HG03432 (cell line): Measurements from ENCODE around the gene FCER1G.
A peak's percentile ranks its signal among the peaks of the same experiment; 100 is the strongest.
"Not testable (repeated sequence)": the region's sequence is repeated elsewhere in the genome, so short reads cannot be mapped to it uniquely, and the experiment has no call there.

ENCODE experiments used
- ATAC-seq: cut with Tn5 transposase; IDR thresholded peaks from one replicate; pipeline ENCODE4 v1.9.1; 2021; ENCODE audit warnings: mild to moderate bottlenecking, moderate library complexity; ENCODE audit not compliant: unreplicated experiment

Gene FCER1G

DNA sequence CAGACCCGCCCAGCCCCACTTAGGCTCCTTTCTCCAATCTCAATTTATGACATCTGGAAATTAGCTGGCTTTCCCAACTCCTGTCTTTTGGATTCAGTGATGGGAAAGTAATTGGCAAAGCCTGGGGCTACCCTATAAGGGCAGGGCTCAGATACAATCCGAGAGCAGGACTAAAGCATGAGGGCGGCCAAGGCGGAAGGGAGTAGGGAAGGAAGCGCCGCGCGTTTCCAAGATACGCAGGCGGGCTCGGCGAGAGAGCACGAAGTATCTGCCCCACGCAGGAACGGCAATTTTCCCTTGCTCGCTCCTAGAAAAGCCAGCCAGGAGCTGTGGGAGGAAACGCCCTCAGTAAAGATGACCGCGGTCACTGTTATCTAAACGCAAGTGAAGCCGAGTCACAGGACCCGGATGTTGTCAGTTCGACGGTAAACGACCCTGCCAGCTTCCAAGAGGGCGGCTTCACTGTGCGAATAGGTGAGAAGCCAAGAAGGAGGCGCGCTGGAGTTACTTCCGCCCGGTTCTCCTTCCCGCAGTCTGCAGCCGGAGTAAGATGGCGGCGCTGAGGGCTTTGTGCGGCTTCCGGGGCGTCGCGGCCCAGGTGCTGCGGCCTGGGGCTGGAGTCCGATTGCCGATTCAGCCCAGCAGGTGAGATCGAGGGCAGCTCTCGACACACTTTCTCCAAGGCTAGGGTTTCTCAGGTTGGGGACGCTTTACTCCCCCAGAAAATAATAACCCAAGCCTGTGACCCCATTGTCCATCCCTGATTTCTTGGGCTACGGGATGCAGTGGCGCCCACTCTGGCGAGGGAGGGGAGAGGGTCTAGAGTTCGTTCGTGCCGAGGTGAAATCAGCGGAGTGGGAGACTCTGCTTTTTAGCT lies 13.0 kb upstream of the FCER1G start, which contains the start of gene NDUFS2:
Gene NDUFS2, plus strand, starts transcription at position 532 of the 877 bp plus-strand sequence. Its CDS starts 19 bp downstream, at position 551.
- ATAC-seq: peak; percentile 95

DNA sequence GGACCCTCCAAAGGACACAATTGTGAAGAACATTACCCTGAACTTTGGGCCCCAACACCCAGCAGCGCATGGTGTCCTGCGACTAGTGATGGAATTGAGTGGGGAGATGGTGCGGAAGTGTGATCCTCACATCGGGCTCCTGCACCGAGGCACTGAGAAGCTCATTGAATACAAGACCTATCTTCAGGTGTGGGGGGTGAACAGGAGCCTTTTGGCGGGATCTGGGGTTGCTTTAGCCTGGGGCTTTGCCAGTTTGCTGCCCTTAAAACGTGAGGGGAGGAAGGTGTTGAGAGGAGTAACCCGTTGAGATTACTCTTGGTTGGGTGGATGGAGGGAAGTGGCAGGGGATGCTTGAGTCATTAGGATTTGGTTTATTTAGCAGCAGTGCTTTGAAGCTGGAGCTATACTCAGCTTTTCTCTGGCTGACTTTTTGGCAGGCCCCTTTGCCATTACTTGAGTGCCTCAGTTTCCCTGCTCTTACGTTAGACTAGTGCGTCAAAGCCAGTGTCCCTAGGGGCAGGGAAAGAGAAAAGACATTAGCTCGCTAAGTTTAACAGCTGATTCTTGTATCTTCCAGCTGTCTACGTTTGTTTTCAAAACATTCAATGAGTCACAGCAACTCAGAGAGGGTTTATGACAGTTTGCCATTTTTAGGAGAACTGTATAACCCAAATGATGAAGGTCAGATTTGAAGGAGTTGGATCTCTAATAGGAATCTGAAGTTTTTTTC lies 8.5 kb upstream of the FCER1G start:
- ATAC-seq: no peak

DNA sequence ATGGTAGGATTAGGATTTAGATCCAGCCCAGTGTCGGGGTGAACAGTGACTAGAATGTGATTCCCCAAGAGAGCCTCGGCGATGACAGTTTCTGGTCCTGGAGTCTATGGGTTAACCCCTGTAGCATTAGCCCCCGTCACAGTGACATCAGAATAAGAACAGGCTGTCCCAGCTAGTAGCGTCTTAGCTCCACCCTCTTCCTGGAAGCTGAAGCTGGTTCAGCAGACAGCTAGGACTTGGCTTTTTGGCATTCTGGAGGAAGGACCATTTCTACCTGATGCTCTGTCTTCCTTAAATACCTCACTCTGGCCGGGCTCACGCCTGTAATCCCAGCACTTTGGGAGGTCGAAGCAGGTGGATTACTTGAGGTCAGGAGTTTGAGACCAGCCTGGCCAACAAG lies 7.9 kb upstream of the FCER1G start:
- no peak for ATAC-seq

DNA sequence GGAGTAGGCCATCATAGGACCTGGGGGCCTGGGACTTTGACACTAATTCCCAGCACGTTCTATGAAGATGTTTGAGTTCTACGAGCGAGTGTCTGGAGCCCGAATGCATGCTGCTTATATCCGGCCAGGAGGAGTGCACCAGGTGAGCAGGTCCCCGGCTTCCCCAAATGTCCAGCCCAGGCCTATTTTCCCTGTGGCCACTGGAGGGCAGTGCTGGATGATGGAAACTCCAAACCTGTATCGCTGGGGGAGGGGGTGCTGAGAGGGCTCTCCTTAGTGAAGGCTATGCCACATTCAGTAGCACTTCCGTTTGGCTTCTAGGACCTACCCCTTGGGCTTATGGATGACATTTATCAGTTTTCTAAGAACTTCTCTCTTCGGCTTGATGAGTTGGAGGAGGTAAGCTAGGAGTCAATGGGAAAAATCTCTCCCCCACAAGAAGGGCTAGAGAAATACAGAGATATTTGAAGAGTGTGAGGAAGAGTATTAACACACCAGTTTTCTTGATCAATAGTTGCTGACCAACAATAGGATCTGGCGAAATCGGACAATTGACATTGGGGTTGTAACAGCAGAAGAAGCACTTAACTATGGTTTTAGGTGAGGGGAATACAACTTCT lies 5.2 kb upstream of the FCER1G start:
- no peak for ATAC-seq

DNA sequence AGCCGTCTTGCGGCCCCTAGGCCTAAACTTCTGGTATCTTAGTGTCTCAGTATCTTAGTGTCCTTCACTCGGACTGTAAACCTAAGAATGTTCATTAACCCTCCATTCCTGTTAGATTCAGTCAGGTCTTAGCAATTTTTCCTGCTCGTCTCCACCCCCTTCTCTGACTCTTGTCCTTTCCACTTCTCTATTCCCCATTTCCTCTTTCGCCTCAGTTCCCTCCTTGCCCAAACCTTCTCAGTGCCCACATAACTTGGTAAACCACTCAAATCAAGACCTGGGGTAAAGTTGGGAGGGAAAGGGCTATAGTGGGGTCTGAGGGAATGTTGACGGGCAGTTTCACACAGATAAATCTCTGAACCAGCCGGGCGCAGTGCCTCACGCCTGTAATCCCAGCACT lies 726 bp upstream of the FCER1G start:
- ATAC-seq: no peak

DNA sequence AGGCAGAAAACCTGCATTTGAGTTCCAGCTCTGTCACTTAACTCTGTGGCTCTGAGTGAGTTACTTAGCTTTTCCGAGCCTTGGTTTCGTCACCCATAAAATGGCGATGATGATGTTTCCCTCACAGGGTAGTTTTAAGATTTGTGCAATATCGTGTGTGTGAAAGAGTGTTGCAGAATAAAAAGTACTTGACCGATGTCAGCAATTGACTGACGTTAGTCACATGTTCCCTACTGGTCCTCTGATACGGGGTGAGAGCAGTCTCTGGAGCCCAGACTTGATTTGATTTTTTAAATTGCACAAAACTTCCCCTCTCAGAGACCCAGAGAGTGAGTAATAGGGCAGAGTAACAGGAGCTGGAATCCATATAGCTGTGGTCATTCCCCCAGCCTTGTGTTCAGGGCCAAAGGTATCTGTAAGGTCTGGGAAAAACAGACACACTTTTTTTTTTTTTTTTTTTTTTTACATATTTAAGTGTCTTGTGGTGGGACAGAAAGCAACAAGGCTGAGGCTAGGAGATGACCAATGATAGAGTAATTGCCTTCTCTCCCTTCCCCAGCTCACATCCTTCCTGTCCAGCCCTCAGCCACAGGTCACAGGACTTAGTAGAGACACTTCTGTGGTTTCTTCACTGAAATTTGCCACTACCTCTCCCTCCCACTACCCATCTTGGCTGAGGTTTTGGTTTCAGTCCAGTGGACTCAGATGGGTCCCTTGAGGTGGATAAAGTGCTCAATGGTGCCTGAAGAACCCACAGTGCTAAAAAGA lies 2.0 kb downstream of the FCER1G start:
- ATAC-seq: peak; percentile 89

DNA sequence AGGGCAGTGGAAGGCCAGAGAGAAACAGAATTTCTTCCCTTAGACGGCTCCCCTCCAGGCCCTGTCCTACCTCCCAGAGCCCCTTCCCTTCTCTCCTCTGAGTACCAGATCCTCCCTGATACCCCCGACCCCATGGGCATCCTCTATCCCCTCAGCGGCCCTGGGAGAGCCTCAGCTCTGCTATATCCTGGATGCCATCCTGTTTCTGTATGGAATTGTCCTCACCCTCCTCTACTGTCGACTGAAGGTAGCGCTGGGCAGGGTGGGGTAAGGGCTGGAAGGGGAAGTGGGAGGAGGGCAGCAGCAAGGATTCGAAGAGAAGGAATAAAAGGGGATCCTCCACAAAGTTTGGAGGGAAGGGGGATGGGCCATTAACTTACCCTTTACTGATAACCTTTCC lies 2.7 kb downstream of the FCER1G start:
- ATAC-seq: no peak

DNA sequence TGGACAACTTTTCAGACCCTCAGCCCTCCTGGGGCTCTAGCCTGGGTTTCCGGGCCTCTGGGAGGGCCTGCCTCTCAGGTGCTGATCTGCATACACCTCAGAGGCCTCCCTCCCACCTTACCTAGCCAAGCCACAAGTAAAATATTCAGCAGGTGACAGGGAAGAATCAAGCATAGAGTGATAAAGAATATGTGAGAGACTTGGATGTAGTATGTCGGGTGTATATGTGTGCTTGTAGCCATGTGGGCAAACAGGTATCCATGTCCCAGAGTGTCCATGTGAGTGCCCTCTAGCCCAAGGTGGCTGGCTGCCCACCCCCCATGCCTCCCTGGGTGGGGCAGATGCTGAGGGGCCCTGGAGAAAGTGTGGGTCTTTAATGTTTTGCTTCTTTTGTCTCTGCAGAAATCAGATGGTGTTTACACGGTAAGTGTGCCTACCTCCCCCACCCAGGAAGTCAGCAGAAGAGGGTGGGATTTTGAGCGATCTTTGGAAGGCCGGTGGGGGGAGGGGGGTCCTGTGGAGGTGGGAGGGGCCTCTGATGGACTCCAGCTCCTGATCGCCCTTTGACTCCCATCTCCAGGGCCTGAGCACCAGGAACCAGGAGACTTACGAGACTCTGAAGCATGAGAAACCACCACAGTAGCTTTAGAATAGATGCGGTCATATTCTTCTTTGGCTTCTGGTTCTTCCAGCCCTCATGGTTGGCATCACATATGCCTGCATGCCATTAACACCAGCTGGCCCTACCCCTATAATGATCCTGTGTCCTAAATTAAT lies 3.4 kb downstream of the FCER1G start:
- ATAC-seq: no peak

DNA sequence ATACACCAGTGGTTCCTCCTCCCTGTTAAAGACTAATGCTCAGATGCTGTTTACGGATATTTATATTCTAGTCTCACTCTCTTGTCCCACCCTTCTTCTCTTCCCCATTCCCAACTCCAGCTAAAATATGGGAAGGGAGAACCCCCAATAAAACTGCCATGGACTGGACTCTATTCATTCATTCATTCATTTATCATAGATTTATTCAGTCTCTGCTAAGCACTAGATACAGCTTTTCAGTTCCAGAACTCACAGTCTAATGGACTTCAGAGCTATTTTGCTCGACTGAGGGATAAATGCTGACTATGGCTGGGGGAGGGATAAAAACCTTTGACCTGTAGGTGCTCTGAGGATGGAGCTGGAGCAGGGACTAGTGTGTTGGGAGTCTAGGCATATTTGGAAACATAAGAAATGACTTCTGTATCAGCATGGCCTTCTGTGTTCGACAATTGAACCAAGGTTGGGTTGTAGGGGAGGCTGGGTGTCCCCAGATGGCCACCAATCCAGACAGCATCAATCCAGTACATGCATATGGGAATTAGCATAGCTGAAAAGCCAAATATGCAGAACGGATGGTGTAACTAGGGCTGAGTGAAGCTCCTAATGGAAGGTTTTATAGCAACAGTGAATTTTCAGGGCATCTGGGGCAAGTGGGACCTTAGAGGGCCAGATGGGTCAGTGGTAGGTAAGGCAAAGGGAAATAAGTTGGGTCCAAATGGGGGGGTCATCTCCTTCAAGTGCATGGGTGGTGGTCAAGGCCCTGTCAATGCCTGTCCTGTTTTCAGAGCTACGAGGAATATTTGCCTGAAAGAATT lies 4.2 kb downstream of the FCER1G start:
- no peak for ATAC-seq

DNA sequence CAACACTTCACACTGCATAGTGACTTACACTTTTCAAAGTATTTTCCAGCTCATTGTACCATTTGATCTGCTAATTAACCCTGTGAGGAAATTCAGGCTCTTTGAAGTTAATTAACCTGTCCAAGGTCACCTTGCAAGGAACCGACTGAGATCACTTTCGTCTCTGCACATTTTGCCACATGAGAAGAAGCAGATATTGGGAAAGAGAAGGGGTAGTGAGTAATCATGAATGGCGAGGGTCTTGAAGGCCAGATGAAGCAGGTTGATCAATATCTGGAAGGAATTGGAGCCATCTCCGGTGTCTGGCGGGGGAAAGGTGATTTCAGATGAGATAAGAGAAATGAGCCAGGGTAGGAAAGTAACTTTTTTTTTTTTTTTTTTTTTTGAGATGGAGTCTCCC lies 4.9 kb downstream of the FCER1G start:
- no peak for ATAC-seq

DNA sequence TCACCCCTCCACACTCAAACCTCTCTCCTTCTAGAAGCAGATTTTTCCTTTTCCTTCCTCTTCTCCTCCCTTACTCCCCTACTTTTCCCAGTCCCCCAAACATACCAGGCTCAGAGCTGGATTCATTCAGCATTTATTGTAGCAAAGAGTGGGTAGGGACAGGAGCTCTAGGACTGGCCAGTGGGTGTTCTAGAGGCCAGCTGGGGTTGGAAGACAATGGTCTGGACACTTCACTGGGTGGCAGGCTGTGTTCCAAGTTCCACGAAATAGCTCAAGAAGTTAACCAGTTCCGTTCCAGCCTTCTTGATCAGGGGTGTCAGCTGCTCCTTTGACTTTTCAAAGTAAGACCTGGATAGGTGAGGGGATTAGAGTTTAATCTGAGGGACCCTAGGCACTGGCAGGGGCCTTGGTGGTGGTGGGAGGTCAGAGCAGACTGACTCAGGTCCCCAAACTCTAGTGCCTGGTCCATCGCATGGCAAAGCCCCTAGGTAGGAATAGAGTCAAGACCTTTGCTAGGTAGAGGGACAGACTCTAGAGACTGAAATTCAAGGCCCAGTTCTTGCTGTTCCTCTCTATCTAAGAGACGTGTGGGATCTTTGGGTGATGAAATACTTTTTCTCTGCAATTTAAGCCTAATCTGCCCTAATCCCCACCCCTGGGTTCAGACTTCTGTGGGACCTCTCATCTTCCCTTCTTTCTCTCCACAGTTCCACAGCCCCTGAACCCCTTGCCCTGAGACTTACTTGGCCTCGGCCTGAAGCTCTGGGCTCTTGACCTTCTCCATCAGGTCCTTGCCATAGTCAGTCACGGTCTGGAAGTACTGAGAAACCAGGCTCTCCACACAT lies 7.3 kb downstream of the FCER1G start:
- ATAC-seq: no peak

DNA sequence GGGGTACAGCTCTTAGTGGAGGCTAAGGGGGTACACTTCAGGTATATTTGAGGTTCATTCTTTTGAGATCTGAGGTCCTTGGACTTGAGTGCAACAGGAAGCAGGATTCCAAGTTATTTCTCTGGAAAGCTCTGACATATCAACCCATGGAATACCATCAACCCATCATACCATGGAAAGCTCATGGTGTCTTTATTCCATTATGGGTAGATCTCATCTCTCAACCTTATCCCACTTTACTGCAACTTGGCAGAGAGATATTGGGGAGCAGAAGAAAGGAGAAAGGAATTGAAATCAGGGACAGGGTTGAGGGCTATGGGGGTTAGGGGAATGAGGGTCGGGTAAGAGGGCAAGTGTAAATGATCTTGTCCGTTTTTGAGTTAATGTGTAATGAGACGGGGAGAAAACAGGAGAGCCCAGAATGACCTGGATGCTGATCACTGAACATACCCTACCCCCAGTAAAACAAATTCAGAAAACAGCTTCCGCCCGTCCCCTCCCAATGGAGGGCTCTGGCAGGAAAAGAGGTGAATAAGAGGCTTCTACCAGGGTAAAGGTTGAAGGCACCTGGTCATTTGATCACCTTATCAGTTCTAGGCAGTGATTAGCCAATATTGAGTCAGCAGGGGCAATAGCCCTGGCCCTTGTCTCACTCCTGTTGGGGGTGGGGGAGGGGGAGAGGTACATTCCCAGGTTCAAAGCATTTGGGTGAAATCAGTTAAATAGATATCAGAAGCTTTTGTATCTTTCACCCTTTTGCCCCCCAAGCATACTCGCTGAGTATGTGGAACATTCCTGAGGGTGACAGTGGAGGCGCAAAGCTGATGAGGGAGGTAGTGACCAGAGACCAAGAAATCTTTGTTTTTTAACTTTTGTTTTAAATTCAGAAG lies 9.0 kb downstream of the FCER1G start:
- ATAC-seq: no peak

DNA sequence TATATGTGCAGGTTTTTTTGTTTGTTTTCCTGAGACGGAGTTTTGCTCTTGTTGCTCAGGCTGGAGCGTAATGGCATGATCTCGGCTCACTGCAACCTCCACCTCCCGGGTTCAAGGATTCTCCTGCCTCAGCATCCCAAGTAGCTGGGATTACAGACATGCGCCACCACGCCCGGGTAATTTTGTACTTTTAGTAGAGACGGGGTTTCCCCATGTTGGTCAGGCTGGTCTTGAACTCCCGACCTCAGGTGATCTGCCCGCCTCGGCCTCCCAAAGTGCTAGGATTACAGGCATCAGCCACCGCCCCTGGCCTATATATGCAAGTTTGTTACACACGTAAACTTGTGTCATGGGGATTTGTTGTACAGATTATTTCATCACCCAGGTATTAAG lies 9.6 kb downstream of the FCER1G start:
- ATAC-seq: not testable (repeated sequence)

DNA sequence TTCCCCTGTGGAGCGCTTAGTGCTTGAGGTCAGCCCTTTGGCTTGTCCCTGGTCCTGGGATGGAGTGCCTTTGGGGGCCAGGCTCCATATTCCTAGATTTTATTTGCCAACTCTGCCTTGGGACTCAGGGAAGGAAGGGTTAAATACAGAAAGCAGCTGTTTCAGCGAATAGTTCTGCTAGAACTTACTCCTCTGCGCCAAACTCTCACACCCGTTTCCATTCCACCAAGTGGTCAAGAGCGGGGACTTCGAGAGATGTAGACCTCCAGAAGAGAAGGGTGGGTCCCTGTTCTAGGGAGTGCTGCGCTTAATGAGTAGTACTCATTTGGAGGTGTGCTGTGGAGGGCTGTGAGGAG lies 10.1 kb downstream of the FCER1G start:
- ATAC-seq: no peak

DNA sequence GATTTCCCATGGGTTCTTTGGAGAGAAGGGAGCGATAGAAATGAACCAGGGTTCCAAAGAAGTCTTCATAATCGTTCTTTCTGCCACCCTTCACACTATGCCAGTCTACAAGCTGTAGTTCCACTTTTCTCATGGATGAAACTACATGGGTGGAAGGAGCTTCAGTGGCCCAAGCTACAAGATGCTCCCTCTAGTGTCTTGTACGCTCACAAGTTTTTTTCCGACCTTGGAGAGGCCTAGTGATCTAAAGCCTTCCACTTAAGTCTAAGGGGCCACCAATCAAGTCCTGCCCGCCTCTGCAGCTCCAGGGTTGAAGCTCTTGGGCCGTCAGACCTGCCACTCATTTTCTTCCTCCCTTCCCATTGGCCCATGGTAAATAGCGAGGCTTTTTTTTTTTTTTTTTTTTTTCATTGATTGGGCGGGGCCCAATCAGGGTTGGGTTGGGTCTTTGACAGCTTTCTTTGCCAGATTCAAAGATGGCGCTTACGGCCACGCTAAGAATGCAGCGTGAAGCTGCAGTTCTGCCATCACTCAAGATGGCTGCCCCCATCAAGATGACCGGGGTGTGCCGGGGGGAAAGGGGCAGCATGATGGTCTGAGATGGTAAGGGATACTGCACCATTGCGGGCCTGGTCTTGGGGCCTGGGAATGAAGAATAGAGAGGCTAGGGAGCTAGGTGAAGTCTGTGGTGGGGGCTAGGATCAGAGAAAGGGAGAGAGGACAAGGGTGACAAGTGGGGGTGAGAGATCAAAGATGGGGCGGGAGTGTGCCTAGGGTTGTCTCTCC lies 10.6 kb downstream of the FCER1G start, which contains the start of gene TOMM40L:
Gene TOMM40L, plus strand, starts transcription at position 527 of the 786 bp plus-strand sequence. CDS start 430 bp downstream, outside the sequence.
- peak; percentile 98 for ATAC-seq

DNA sequence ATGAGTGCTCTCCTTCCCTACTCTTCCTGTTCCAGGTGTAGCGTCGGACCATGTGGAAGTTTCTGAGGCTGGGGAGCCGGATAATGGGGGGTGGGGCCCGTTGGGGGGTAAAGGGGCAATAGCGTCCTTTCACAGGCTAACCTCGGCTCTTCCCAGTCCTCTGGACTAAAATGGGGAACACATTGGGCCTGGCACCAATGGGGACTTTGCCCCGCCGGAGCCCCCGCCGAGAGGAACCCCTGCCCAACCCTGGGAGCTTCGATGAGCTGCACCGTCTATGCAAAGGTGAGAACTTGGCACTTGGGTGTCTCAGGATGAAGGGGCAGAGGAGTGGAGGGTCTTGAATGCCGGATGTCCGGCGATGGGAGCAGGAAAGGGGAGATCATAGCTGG lies 11.2 kb downstream of the FCER1G start:
- no peak for ATAC-seq

DNA sequence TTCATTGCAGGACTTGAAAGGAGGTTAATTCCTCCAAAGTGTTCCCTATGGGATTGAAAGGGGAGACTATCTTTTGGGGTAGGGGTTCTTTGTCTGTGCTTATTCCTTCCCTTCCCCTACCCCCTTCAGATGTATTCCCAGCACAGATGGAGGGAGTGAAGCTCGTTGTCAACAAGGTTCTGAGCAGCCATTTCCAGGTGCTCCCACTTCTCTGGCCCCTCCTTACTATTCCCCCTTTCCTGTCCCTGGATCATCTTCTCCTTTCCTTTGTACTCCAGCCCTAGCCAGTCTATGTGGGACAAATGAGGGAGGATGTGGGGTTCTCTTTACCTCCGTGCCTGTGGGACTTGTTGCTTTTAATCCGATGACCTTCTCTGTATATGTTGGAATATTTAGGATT lies 11.7 kb downstream of the FCER1G start:
- no peak for ATAC-seq
